Breast epithelium (tissue), 4 donors: Measurements from ENCODE around the gene HPCA. TPM values are rescaled to one million over a fixed set of nuclear protein-coding genes. Genes with fewer than 3 reads are reported as not detected.

Source experiments
- DNase-seq, 2 donors: peaks; one replicate each; pipeline ENCODE4 v3.0.0-alpha.2; 2019; ENCODE audit warnings: low spot score in 2 of 2
- H3K27ac ChIP-seq, 2 donors: fragments of 200-600 bp; sonication (generic) in 1 of 2; one replicate each; pipeline ENCODE4 v1.5.1; 2016 to 2019; ENCODE audit warnings: mild to moderate bottlenecking in 1 of 2
- H3K27me3 ChIP-seq, 2 donors: fragments of 200-600 bp; sonication (generic) in 1 of 2; one replicate each; pipeline versions ENCODE4 v1.5.1 to v1.6.0; 2017 to 2019; ENCODE audit warnings: control low read depth in 1 of 2, mild to moderate bottlenecking in 1 of 2
- H3K36me3 ChIP-seq: fragments of 200-600 bp; one replicate; pipeline ENCODE4 v1.5.1; 2019
- H3K4me1 ChIP-seq, 2 donors: fragments of 200-600 bp; sonication (generic); one replicate each; pipeline ENCODE4 v1.5.1; 2016 to 2019; ENCODE audit warnings: control low read depth in 1 of 2
- H3K4me3 ChIP-seq, 3 donors: fragments of 200-600 bp; sonication (generic); 1 replicate in 2 of 3; 2 replicates in 1 of 3; pipeline ENCODE4 v1.5.1; 2016 to 2019; ENCODE audit warnings: mild to moderate bottlenecking in 3 of 3, moderate library complexity in 2 of 3
- H3K9me3 ChIP-seq, 2 donors: fragments of 200-600 bp; sonication (generic) in 1 of 2; one replicate each; pipeline ENCODE4 v1.5.1; 2016 to 2019; ENCODE audit warnings: control low read depth in 1 of 2
- POLR2A ChIP-seq: fragments of 450-650 bp; IDR thresholded peaks from one replicate; pipeline ENCODE4 v1.6.1; 2016; ENCODE audit warnings: antibody characterized with exemption, mild to moderate bottlenecking, moderate library complexity
- POLR2AphosphoS5 ChIP-seq, 3 donors: sonication (generic); formaldehyde crosslinking; IDR thresholded peaks; one replicate each; pipeline ENCODE4 v1.6.1; 2017; ENCODE audit warnings: antibody characterized with exemption in 3 of 3
- intact Hi-C: fragments of 100-400 bp; cut with DNase I; formaldehyde crosslinking; loops from one replicate; pipeline ENCODE4 v1.15.1; 2023; ENCODE audit warnings: low total_unique reads
- total RNA-seq, 3 donors: library from RNA; depleted of rRNA; stranded (reverse); fragments of >200 nt; gene quantifications; one replicate each; pipeline ENCODE4 v1.1.0, GENCODE V29; 2016
- TF ChIP-seq, protein P1 (sequence below), 3 donors: fragments of 450-650 bp; IDR thresholded peaks; one replicate each; pipeline ENCODE4 v1.5.1; 2016 to 2017; ENCODE audit warnings: antibody characterized with exemption in 3 of 3, mild to moderate bottlenecking in 3 of 3, moderate library complexity in 3 of 3

HPCA gene
- total RNA-seq, 3 donors from 2014 or later = 2.0 TPM; not detected in 2

DNA sequence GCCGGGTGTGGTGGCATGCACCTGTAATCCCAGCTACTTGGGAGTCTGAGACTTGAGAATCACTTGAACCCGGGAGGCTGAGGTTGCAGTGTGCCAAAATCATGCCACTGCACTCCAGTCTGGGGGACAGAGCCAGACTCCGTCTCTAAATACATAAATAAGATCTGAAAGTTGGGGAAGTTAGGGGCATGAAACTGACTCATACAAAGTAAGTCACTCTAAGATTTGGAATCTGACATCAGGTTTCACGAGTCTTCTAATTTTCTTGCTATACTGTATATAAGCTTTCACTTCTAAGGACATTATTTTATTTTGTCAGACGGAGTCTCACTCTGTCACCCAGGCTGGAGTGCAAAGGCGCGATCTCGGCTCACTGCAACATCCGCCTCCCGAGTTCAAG is 48.2 kb downstream of the HPCA start:
- Histone ChIP-seq H3K4me3 (no peak overlapping the region), H3K27ac (peak overlapping the region; percentile 57 to 70), H3K9me3 (no peaks in the 10 kb centered on the region), H3K4me1 (peaks cover 0 to 5% of the 10 kb centered on the region in 2 donors), H3K27me3 (no peaks in the 10 kb centered on the region), H3K36me3 (no peaks in the 10 kb centered on the region)
- DNase-seq = no peak
- TF ChIP-seq, protein P1, sequence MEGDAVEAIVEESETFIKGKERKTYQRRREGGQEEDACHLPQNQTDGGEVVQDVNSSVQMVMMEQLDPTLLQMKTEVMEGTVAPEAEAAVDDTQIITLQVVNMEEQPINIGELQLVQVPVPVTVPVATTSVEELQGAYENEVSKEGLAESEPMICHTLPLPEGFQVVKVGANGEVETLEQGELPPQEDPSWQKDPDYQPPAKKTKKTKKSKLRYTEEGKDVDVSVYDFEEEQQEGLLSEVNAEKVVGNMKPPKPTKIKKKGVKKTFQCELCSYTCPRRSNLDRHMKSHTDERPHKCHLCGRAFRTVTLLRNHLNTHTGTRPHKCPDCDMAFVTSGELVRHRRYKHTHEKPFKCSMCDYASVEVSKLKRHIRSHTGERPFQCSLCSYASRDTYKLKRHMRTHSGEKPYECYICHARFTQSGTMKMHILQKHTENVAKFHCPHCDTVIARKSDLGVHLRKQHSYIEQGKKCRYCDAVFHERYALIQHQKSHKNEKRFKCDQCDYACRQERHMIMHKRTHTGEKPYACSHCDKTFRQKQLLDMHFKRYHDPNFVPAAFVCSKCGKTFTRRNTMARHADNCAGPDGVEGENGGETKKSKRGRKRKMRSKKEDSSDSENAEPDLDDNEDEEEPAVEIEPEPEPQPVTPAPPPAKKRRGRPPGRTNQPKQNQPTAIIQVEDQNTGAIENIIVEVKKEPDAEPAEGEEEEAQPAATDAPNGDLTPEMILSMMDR (IDR thresholded peaks at IDR 0.05) = no peak
- TF ChIP-seq POLR2A = no peak
- no peak for TF ChIP-seq POLR2AphosphoS5 (IDR thresholded peaks at IDR 0.05)
- intact Hi-C loops = loop anchor here (10.0 kb wide), 1 partner anchor 160 kb away; no protein-coding TSS in a partner anchor

DNA sequence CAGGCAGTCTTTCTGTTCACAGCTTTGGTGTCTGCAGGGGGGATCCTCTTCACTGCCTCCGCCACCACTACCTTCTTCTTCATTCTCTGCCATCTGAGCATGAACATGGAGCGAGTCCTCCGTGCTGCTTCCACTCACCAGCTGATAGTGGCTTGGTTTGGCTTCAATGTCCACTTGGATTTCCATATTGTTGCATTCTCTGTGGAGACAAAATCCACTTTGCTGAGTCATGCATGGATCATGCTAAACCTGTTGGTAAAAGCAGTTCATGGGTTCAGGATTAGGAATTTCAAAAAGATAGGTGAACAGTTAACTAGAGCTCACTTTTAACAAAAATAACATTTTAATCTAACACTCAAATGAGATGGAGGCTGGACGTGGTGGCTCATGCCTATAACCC is 50.8 kb downstream of the HPCA start:
- intact Hi-C loops = loop anchor here (10.0 kb wide), 1 partner anchor 158 kb away; no protein-coding TSS in a partner anchor
- DNase-seq = no peak
- peaks cover 1% of the 10 kb centered on the region for H3K36me3 ChIP-seq
- no peak overlapping the region for H3K27ac ChIP-seq
- no peaks in the 10 kb centered on the region for H3K9me3 ChIP-seq
- no peaks in the 10 kb centered on the region for H3K27me3 ChIP-seq
- no peak for TF ChIP-seq POLR2A
- TF ChIP-seq, protein P1 (IDR thresholded peaks at IDR 0.05) = no peak
- no peak for TF ChIP-seq POLR2AphosphoS5 (IDR thresholded peaks at IDR 0.05)
- H3K4me1 ChIP-seq = peaks cover 0 to 5% of the 10 kb centered on the region in 2 donors
- H3K4me3 ChIP-seq = no peak overlapping the region

DNA sequence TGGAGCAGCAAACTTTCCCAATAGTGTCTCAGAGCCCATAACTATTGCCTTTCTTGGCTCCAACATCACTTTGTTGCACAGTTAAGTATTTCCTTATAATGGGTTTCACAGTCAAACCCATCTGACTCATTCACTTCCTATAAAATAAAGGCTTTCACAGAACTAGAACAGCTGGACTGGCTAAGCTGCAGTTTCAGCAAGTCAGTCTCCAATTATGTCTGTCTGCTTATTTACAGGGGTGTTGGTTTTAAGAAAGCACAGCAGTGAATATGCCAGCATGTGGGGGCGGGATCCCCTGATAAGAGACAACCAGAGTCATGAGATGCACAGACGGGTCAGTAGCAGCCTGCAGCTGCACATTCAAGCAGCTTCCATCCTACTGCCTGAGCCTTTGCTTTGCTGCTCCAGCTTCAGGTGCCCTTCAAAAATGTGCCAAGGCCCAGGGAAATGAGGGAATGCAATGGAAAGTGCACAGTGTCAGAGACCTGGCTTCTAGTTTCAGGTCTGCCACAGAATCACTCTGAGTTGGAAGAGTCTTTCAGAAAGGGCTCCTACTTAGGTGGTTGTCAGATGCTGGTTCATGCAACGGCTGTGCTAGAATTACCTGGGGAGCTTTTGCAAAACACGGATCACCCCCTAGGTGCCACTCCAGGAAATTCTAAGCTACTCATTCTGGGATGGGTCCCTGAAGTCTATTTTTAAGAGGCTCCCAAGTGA is 53.5 kb downstream of the HPCA start:
- no peak overlapping the region for H3K4me3 ChIP-seq
- H3K36me3 ChIP-seq = peaks cover 4% of the 10 kb centered on the region
- TF ChIP-seq POLR2A (no peak), POLR2AphosphoS5 (IDR thresholded peaks at IDR 0.05) (no peak)
- TF ChIP-seq, protein P1 (IDR thresholded peaks at IDR 0.05) = no peak
- no peaks in the 10 kb centered on the region for H3K27me3 ChIP-seq
- peak overlapping the region in 1 of 2 donors; percentile 46 for H3K27ac ChIP-seq
- H3K9me3 ChIP-seq = no peaks in the 10 kb centered on the region
- no peak for DNase-seq
- intact Hi-C loops = loop anchor here (10.0 kb wide), 1 partner anchor 155 kb away; no protein-coding TSS in a partner anchor
- H3K4me1 ChIP-seq = no peaks in the 10 kb centered on the region

DNA sequence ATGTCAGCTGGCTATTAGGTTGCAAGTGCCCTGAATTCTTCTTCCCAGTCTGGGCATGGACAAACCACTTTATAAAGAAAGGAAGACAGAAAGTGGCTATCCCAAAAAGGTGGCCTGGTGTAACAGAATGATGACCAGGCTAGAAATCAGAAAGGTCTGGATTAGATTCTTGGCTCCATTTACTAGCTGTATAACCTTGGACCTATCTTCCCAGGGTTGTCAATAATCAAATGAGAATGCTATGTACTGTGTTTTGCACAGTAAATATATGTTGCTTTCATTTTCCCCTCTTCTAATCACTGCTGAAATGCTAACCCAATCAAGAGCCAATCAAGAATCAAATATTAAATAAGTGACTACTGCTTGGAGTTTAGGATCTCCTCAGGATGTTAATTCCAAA is 57.9 kb downstream of the HPCA start:
- intact Hi-C loops = no loop called here
- no peaks in the 10 kb centered on the region for H3K4me1 ChIP-seq
- no peaks in the 10 kb centered on the region for H3K27me3 ChIP-seq
- H3K9me3 ChIP-seq = no peaks in the 10 kb centered on the region
- no peak overlapping the region for H3K4me3 ChIP-seq
- H3K36me3 ChIP-seq = peaks cover 4% of the 10 kb centered on the region
- no peak for DNase-seq
- TF ChIP-seq, protein P1 (IDR thresholded peaks at IDR 0.05) = no peak
- TF ChIP-seq POLR2AphosphoS5 (IDR thresholded peaks at IDR 0.05) (no peak), POLR2A (no peak)
- no peak overlapping the region for H3K27ac ChIP-seq

Other genes starting within 250 kb of the HPCA start
- 10 to 100 TPM; 19.5 to 32.1 (median 31.1) TPM for gene ZBTB8OS, start 235.9 kb upstream of the HPCA start, total RNA-seq
- gene RBBP4, start 235.3 kb upstream of the HPCA start, total RNA-seq = 100 to 1,000 TPM; 111 to 161 (median 121) TPM
- 10 to 100 TPM in 2 of 3 donors, 1 to 10 TPM in 1; 9.8 to 24.2 (median 13.6) TPM for gene SYNC, start 183.7 kb upstream of the HPCA start, total RNA-seq
- 10 to 100 TPM; 53.8 to 67.5 (median 67.2) TPM for gene YARS1, start 69.1 kb upstream of the HPCA start, total RNA-seq
- 10 to 100 TPM; 25.0 to 49.0 (median 29.5) TPM for gene S100PBP, start 68.8 kb upstream of the HPCA start, total RNA-seq
- under 1 TPM in 2 of 3 donors, not detected in 1; 0.59 to 0.96 TPM for gene FNDC5, start 15.6 kb upstream of the HPCA start, total RNA-seq
- 100 to 1,000 TPM in 1 of 3 donors, 10 to 100 TPM in 2; 26.9 to 109 (median 94.8) TPM for gene TMEM54, start 14.9 kb downstream of the HPCA start, total RNA-seq
- gene RNF19B, start 78.3 kb downstream of the HPCA start, total RNA-seq = 10 to 100 TPM; 15.7 to 22.5 (median 16.7) TPM
- 100 to 1,000 TPM; 124 to 483 (median 280) TPM for gene AK2, start 150.4 kb downstream of the HPCA start, total RNA-seq
- 10 to 100 TPM in 1 of 3 donors, 1 to 10 TPM in 2; 1.9 to 11.8 (median 7.9) TPM for gene AZIN2, start 194.7 kb downstream of the HPCA start, total RNA-seq